ENCODE data around the gene PIK3CG. TPM values are rescaled to one million over a fixed set of nuclear protein-coding genes. Genes with fewer than 3 reads are reported as not detected.

The PIK3CG gene
- polyA plus RNA-seq, 3 donors, result 17.9 to 31.2 (median 20.7) TPM

DNA sequence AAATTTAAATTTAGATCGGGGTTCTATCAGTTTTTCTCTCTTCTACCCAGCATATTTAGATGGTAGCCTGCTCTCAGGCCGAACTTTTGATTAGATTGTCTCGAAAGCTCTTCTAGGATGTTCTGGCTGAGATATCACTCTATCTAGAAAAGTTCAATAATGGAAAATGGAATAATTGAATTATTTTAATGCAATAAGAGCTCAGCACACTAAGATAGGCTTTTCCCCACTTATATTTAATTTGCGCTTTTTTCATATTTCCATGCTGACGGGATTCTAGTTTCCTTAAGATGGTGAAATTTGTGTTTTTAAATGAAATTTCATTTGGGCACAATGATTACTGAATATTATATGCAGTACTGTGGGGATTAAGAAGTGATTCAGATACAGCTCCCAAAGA, 73.7 kb downstream of the PIK3CG start:
- WGBS (ENCODE audit: insufficient coverage), result 100% methylated on average over 1 of the region's 5 CpGs
- Mint-ChIP-seq H3K9me3 (peaks cover 0 to 5% (median 3%) of the 10 kb centered on the region in 7 donors), H3K4me3 (no peak overlapping the region), H3K27ac (no peak overlapping the region), H3K36me3 (no peaks in the 10 kb centered on the region), H3K4me1 (no peaks in the 10 kb centered on the region), H3K27me3 (ENCODE audit: low read depth in 3 of 3) (peaks cover 0 to 2% (median 2%) of the 10 kb centered on the region in 3 donors)
- H3K36me3 ChIP-seq (replicated peaks in 1 of 2; ENCODE audit: control insufficient read depth in 1 of 2, insufficient read depth in 2 of 2, low read length in 2 of 2), result no peaks in the 10 kb centered on the region
- intact Hi-C loops (cut with micrococcal nuclease), result no loop called here
- no peak overlapping the region for H3K9ac ChIP-seq (ENCODE audit: insufficient read depth, low read length, poor library complexity, severe bottlenecking)
- H3K4me3 ChIP-seq (replicated peaks in 1 of 3; ENCODE audit: low read depth in 2 of 3, low read length in 3 of 3), result no peak overlapping the region
- H3K27me3 ChIP-seq (ENCODE audit: control insufficient read depth in 2 of 2, insufficient read depth in 2 of 2, low read length in 2 of 2), result no peaks in the 10 kb centered on the region
- no peaks in the 10 kb centered on the region for H4K20me1 ChIP-seq (ENCODE audit: insufficient read depth, low read length)
- H3K27ac ChIP-seq (ENCODE audit: low read depth in 1 of 2, low read length in 2 of 2), result no peak overlapping the region
- H3K9me3 ChIP-seq (replicated peaks in 1 of 2; ENCODE audit: control insufficient read depth in 1 of 2, insufficient read depth in 1 of 2, low read length in 2 of 2), result no peaks in the 10 kb centered on the region
- TF ChIP-seq, protein P1, sequence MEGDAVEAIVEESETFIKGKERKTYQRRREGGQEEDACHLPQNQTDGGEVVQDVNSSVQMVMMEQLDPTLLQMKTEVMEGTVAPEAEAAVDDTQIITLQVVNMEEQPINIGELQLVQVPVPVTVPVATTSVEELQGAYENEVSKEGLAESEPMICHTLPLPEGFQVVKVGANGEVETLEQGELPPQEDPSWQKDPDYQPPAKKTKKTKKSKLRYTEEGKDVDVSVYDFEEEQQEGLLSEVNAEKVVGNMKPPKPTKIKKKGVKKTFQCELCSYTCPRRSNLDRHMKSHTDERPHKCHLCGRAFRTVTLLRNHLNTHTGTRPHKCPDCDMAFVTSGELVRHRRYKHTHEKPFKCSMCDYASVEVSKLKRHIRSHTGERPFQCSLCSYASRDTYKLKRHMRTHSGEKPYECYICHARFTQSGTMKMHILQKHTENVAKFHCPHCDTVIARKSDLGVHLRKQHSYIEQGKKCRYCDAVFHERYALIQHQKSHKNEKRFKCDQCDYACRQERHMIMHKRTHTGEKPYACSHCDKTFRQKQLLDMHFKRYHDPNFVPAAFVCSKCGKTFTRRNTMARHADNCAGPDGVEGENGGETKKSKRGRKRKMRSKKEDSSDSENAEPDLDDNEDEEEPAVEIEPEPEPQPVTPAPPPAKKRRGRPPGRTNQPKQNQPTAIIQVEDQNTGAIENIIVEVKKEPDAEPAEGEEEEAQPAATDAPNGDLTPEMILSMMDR (IDR thresholded peaks at IDR 0.05), result no peak
- no peaks in the 10 kb centered on the region for H3K79me2 ChIP-seq (ENCODE audit: insufficient read depth, low read length)
- no peak for DNase-seq
- no peak overlapping the region for H2AFZ ChIP-seq (ENCODE audit: insufficient read depth, low read depth, low read length, poor library complexity, severe bottlenecking)
- no peak overlapping the region for H3K4me2 ChIP-seq (replicated peaks; ENCODE audit: extremely low read depth, low read length, poor library complexity, severe bottlenecking)
- H3K4me1 ChIP-seq (ENCODE audit: control insufficient read depth in 1 of 2, insufficient read depth in 2 of 2, low read length in 2 of 2), result no peaks in the 10 kb centered on the region

DNA sequence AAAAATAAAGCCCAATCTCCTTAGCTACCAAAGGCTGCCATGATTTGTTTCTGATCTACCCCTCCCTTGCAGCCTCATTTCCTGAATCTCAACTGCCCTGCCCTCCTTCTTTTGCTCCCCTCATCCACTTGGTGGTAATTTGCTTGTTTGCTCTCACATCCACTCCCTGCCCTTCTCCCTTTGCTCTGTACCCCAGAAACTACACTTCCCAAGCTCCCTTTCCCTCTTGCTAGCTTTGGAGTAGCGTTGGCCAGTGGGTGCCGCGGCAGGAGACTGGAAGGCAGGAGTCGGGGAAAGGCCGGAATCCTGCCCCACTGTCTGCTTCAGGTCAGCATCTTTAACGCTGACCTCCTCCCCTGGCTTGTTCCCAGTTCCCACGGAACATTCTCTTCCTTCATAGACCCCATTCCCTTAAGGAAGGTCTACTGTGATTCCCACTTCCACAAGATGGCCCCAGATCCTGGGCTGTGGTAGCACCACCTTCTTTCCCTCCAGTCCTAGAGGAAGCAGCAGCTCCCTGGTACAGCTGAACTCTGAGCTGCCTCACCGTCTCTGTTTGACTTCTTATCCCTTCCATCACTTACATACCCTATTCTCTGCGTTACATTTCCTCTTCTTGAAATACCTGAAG, 79.1 kb downstream of the PIK3CG start:
- 97% methylated on average over 9 of the region's 9 CpGs for WGBS (ENCODE audit: insufficient coverage)
- intact Hi-C loops (cut with micrococcal nuclease), result no loop called here
- Mint-ChIP-seq H3K27me3 (ENCODE audit: low read depth in 3 of 3) (peaks cover 2% of the 10 kb centered on the region in 3 donors), H3K36me3 (no peaks in the 10 kb centered on the region), H3K9me3 (no peaks in the 10 kb centered on the region), H3K4me1 (no peaks in the 10 kb centered on the region), H3K27ac (no peak overlapping the region), H3K4me3 (no peak overlapping the region)
- H3K4me3 ChIP-seq (replicated peaks in 1 of 3; ENCODE audit: low read depth in 2 of 3, low read length in 3 of 3), result no peak overlapping the region
- no peaks in the 10 kb centered on the region for H3K9me3 ChIP-seq (replicated peaks in 1 of 2; ENCODE audit: control insufficient read depth in 1 of 2, insufficient read depth in 1 of 2, low read length in 2 of 2)
- H3K27ac ChIP-seq (ENCODE audit: low read depth in 1 of 2, low read length in 2 of 2), result no peak overlapping the region
- no peaks in the 10 kb centered on the region for H3K36me3 ChIP-seq (replicated peaks in 1 of 2; ENCODE audit: control insufficient read depth in 1 of 2, insufficient read depth in 2 of 2, low read length in 2 of 2)
- H3K4me1 ChIP-seq (ENCODE audit: control insufficient read depth in 1 of 2, insufficient read depth in 2 of 2, low read length in 2 of 2), result no peaks in the 10 kb centered on the region
- no peaks in the 10 kb centered on the region for H3K27me3 ChIP-seq (ENCODE audit: control insufficient read depth in 2 of 2, insufficient read depth in 2 of 2, low read length in 2 of 2)
- DNase-seq, result no peak
- no peak overlapping the region for H3K4me2 ChIP-seq (replicated peaks; ENCODE audit: extremely low read depth, low read length, poor library complexity, severe bottlenecking)
- TF ChIP-seq, protein P1 (IDR thresholded peaks at IDR 0.05), result no peak
- H2AFZ ChIP-seq (ENCODE audit: insufficient read depth, low read depth, low read length, poor library complexity, severe bottlenecking), result no peak overlapping the region
- H3K9ac ChIP-seq (ENCODE audit: insufficient read depth, low read length, poor library complexity, severe bottlenecking), result no peak overlapping the region
- H3K79me2 ChIP-seq (ENCODE audit: insufficient read depth, low read length), result no peaks in the 10 kb centered on the region
- H4K20me1 ChIP-seq (ENCODE audit: insufficient read depth, low read length), result no peaks in the 10 kb centered on the region

All from CD14-positive monocyte (primary cell).